Measurements from ENCODE around the gene PLXNA4. TPM values are rescaled to one million over a fixed set of nuclear protein-coding genes. Genes with fewer than 3 reads are reported as not detected.
"Not testable (repeated sequence)": the region's sequence is repeated elsewhere in the genome, so short reads cannot be mapped to it uniquely, and the experiment has no call there.

Gene PLXNA4
- total RNA-seq, 1 donor from 2014 or later, result 5.8 TPM

DNA sequence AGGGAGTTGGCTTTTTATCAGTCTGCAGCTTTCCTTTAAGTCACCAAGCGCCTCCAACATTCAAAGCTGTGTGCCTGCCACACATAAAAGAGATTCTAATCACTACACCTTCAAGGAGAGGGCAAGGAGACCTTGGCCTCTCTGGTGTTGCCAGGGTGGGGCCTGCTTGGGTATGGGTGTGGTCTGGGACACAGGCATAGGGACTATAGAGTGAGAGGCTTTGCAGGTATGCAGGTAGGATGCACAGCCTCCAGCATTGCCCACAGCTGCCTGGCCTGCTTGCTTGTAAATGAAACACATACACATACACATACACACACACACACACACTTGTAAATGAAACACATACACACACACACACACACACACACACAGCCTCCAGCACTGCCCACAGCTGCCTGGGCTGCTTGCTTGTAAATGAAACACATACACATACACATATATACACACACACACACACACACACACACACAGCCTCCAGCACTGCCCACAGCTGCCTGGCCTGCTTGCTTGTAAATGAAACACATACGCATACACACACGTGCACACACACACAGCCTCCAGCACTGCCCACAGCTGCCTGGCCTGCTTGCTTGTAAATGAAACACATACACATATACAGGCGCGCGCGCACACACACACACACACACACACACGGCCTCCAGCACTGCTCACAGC is 397.7 kb downstream of the PLXNA4 start:
- not testable (repeated sequence) for DNase-seq (ENCODE audit: low spot score)

DNA sequence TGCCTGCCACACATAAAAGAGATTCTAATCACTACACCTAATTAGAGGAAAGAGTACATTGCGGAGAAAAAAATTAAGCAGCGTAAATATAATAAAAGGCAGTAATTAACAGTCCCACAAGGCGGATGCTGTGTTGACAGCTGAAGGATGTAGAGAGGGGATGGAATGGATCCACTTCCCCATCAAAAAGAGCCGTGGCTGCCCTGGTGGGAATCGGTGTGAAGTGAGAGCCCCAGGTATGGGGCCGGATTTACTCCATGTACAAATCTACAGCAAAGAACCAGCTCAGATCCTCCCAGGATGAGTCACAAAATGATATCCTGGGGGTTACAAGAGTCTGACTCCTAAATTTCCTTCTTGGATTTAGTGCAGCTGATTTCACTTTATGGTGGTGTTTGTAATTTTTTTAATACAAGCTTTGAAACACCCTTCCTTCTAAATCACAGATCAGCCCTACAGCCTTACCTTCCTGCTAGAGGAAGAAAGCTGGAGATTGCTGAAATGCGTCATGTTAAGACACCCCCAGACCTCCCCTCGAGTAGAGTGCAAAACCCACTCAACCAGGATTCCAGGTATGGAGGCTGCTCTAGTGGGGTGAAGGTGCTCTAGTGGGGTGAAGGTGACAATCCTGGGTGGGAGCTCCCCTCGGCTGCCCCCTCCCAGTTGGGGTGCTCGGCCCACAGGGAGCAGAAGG is 398.4 kb downstream of the PLXNA4 start:
- DNase-seq (ENCODE audit: low spot score), result no peak

GRCh38 chr7:132176719-132177118 is 399.6 kb downstream of the PLXNA4 start:
- no peak for DNase-seq (ENCODE audit: low spot score)

- DNase-seq (ENCODE audit: low spot score), result no peak
Measured at GRCh38 chr7:132171130-132171576, 405.1 kb downstream of the PLXNA4 start.

DNA sequence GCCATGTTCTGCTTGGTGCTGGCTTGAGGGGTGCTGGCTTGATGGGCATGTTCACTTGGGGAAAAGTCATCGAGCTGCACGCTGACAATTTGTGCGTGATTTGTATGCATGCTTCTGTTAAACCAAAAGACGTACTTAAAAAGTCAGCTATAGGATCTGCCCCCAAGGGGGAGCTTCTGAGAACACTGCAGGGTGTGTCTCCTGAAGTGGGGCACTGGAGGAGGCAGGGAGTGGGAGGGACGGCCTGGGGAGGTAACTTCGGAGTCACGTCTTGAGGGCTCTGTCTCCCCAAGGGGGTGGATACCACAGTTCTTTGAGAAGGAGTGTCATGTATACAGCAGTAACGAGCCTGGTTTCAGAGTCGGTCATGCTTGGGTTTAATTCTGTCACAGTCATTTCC is 406.5 kb downstream of the PLXNA4 start:
- no peak for DNase-seq (ENCODE audit: low spot score)

DNA sequence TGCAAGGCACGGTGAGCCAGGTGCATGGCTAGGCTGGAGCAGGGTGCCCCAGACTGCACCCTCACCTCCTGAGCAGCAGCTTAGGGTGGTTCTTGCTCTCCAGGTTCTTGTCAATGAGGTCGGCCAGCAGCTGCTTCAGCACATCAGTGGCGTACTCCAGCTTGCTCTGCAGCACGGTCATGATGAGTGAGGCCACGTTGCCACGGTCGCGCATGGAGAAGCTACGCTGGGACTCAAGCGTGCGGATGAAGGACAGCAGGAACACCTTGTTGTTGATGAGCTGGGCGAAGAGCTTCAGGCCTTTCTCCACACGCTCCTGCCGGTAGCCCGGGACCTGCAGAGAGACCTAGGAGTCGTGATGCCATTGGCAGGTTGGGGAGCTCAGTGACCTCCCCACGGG is 408.0 kb downstream of the PLXNA4 start:
- no peak for DNase-seq (ENCODE audit: low spot score)

- not testable (repeated sequence) for DNase-seq (ENCODE audit: low spot score)
Measured at GRCh38 chr7:132165695-132166094, 410.6 kb downstream of the PLXNA4 start.

- DNase-seq (ENCODE audit: low spot score), result peak; percentile 13
Measured at GRCh38 chr7:132164558-132165125, 411.6 kb downstream of the PLXNA4 start.

DNA sequence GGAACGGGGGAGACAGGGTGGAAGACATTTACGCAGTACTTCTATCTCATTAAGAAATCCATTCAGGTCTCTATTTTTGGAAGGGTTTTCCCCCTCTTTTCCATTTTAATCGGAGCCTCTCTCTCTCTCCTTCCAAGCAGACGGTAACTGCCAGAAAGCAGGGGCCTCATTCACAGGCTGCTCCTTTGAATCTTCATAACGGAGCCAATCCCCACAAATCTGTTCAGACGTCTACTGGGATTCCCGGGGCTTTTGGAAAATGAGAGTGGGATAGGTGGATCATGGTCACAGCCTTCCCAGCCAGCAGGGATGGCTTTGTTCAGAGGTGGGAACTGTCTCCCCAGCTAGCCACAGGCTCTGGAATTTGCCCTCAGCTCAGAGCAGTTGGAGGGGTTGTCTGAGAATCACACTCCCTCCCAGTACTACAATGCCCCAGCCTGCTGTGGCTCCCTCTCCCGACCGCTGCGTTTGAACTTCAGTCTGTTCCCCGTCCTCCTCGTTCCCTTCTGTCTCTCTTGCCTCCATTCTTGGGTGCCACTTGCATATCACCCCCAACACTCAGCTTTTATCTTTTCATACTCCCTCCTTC is 413.6 kb downstream of the PLXNA4 start:
- no peak for DNase-seq (ENCODE audit: low spot score)

GRCh38 chr7:132161976-132162375 is 414.3 kb downstream of the PLXNA4 start:
- no peak for DNase-seq (ENCODE audit: low spot score)

- DNase-seq (ENCODE audit: low spot score), result no peak
Measured at GRCh38 chr7:132161533-132161915, 414.7 kb downstream of the PLXNA4 start.

DNA sequence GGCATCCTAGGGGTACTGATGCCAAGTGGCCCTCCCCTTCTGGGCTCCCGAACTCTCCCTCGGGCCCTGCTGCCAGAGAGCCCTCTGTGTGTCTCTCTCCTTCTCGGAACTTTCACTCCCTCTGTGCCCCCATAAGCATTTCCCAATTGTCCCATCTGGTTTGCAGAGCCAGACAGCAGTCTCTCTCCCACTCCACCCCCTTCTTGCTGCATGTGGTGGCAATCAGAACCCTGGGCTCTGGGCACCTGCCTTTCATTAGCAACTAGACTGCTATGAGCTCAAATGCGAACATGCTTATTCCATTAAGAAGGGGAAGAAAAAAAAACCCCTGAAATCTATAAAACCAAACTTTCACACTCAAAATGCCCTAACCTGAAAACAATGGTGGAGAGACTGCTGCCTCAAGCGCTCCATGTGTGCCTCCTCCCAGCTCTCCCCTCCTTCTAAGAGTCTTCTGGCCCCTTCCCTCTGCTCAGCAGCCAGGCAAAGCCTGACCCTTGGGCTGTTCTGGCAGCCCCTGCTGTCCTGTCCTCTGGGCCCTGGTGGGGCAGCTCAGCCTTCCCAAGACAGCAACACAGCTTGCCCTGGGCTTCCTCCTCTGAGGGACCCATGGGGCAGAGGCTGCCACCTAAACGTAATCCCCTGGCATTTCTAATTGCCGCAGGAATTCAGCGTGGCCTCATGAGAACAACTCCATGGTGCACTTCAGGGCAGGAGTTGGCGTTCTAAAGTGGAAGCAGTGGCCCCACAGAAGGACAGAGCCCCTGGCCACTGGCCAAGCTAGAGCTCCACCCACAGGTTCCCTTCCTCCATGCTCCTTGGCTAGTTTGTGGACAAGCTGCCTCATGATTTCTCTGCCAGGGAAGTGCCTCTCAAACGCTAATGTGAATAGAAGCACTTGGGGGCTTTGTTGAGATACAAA is 415.4 kb downstream of the PLXNA4 start:
- peak; percentile 34 for DNase-seq (ENCODE audit: low spot score)

GRCh38 chr7:132158841-132159240 is 417.4 kb downstream of the PLXNA4 start:
- no peak for DNase-seq (ENCODE audit: low spot score)

GRCh38 chr7:132158166-132158565 is 418.1 kb downstream of the PLXNA4 start:
- no peak for DNase-seq (ENCODE audit: low spot score)

DNA sequence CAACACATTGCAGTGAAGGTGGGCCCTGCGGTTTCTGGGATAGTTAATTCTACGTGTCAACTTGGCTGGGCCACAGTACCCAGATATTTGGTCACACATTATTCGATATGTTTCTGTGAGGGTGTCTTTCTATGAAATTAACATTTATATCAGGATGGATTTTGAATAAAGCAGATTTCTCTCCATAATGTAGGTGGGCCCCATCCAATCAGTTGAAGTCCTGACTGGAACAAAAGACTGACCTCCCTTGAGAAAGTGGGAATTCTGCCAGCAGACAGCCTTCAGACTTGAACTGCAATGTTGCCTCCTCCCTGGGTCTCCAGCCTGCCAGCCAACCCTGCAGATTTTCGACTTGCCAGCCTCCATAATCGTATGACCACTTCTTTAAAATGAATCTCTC is 420.6 kb downstream of the PLXNA4 start:
- no peak for DNase-seq (ENCODE audit: low spot score)

DNA sequence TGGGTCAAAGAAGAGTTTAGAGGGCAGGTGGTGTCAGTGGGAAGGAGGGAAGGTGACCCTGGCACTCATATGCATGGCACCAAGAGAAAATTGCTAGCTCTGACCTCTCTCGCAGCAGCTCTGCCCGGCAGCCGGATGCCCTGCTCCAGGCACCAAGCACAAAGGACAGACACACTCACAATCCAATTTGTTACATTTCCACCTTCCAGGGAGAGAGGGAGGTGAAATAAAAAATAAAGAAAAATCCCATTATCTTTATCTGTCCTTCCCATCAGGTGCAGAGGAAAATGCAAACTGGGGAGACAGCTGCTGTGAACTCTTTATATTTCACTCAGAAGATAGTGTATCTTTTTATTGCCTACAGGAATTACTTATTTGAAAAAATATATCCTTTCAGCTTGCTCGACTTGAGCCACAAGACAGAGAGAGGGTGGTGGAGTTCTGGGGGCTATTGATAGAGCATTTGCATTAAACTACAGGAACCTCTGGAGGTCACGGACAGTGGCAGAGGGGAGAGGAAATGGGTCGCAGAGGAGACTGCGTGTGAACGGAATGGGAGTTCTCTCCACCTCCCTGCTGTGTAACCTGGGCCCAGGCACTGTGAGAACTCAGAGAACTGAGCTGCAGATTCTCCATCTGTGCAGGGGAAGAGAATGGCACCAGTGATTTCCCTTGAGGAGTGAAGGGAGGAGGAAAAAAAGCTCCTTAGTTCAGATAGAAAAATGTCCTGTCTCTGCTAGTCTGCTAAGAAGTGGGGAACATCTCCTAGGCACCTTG is 421.4 kb downstream of the PLXNA4 start:
- no peak for DNase-seq (ENCODE audit: low spot score)

DNA sequence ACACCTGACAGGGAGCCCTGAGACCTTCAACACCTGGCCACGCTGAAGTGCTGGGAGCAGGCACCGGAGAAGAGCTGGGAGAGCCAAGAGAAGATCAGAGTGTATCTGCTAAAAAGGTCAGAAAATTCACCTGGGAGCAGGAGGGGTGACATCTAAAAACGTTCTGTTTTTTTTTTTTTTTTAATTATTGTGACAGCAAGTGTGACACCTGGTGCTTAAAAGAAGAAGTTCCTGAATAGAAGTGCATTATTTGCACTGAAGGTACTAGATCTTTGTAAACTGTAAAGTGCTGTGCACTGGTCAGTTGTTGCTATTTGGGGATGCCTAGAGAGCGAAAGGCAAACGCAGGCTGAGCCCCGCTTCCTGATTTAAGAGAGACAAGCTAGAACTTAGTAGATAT is 422.0 kb downstream of the PLXNA4 start:
- no peak for DNase-seq (ENCODE audit: low spot score)

GRCh38 chr7:132152131-132152889 is 424.0 kb downstream of the PLXNA4 start:
- DNase-seq (ENCODE audit: low spot score), result no peak

DNA sequence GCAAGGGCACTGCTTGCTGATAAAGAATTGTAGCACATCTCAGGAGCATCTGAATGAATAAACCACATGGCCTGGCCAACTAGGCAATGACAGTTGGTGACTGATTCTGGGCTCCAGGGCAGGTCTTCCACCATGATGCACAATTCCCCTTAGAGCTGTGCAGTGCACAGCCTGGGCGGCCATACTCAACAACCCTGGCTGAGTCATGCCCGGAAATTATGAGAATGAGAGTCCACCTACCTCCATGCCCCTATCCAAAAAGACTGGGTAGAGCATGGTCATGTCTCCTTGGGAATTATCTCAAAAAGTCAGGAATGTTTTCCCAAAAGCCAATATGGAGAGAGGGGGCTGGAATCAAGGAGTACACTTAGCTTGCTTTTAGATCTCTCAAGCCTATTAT is 425.6 kb downstream of the PLXNA4 start:
- DNase-seq (ENCODE audit: low spot score), result no peak
